H1 (cell line): ENCODE results near the gene FHL5. TPM values are rescaled to one million over a fixed set of nuclear protein-coding genes. Genes with fewer than 3 reads are reported as not detected.

ENCODE experiments used
- polyA plus RNA-seq, 7 experiments: library from polyadenylated mRNA; depleted of rRNA in 3 of 7; stranded (reverse) in 5 of 7; unstranded in 2 of 7; fragments of >200 nt in 5 of 7; fragments of 200-250 nt in 2 of 7; gene quantifications; 1 replicate in 5 of 7; 2 replicates in 1 of 7; 4 replicates in 1 of 7; pipeline versions ENCODE4 v1.2.1 to v1.2.3, GENCODE V29; 2011 to 2013; ENCODE audit warnings: missing spikeins in 2 of 7, mixed read lengths in 2 of 7
- total RNA-seq: library from RNA; stranded (reverse); fragmentation: NEBNext Ultra II Directional; extraction: Animal tissue kit (Norgen Biotek cat#: 25700); gene quantifications from 2 replicates; pipeline ENCODE4 v1.2.1, GENCODE V29; 2021
- TF ChIP-seq, protein P1 (sequence below): fragments of 300-600 bp; sonication (generic); IDR thresholded peaks from 2 replicates; pipeline ENCODE4 v1.7.1; 2012; ENCODE audit warnings: low read length, moderate library complexity, mild to moderate bottlenecking, inconsistent platforms; ENCODE audit not compliant: insufficient replicate concordance

Gene FHL5
- total and polyA plus RNA-seq, 2 of the 8 experiments (the other 6 are each of a cell fraction or from before 2014, with no cell fraction given): not detected

DNA sequence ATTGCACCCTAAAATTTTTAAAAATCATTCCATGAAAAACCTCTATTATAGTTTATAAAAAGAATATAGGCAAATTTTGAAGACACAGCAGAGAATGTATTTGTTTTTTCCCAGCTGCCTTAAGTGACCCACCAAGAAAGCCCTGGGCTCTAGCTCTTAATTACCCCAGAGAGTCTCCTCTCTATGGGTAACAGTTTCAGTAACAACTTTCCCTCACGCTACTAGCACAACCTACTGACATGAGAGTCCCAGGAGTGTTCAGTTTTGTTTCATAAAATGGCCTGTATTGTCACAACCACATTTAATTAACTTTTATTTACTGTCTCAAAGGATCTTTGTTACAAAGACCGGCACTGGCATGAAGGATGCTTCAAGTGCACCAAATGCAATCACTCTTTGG lies 41.5 kb downstream of the FHL5 start (continued):
- TF ChIP-seq, protein P1, sequence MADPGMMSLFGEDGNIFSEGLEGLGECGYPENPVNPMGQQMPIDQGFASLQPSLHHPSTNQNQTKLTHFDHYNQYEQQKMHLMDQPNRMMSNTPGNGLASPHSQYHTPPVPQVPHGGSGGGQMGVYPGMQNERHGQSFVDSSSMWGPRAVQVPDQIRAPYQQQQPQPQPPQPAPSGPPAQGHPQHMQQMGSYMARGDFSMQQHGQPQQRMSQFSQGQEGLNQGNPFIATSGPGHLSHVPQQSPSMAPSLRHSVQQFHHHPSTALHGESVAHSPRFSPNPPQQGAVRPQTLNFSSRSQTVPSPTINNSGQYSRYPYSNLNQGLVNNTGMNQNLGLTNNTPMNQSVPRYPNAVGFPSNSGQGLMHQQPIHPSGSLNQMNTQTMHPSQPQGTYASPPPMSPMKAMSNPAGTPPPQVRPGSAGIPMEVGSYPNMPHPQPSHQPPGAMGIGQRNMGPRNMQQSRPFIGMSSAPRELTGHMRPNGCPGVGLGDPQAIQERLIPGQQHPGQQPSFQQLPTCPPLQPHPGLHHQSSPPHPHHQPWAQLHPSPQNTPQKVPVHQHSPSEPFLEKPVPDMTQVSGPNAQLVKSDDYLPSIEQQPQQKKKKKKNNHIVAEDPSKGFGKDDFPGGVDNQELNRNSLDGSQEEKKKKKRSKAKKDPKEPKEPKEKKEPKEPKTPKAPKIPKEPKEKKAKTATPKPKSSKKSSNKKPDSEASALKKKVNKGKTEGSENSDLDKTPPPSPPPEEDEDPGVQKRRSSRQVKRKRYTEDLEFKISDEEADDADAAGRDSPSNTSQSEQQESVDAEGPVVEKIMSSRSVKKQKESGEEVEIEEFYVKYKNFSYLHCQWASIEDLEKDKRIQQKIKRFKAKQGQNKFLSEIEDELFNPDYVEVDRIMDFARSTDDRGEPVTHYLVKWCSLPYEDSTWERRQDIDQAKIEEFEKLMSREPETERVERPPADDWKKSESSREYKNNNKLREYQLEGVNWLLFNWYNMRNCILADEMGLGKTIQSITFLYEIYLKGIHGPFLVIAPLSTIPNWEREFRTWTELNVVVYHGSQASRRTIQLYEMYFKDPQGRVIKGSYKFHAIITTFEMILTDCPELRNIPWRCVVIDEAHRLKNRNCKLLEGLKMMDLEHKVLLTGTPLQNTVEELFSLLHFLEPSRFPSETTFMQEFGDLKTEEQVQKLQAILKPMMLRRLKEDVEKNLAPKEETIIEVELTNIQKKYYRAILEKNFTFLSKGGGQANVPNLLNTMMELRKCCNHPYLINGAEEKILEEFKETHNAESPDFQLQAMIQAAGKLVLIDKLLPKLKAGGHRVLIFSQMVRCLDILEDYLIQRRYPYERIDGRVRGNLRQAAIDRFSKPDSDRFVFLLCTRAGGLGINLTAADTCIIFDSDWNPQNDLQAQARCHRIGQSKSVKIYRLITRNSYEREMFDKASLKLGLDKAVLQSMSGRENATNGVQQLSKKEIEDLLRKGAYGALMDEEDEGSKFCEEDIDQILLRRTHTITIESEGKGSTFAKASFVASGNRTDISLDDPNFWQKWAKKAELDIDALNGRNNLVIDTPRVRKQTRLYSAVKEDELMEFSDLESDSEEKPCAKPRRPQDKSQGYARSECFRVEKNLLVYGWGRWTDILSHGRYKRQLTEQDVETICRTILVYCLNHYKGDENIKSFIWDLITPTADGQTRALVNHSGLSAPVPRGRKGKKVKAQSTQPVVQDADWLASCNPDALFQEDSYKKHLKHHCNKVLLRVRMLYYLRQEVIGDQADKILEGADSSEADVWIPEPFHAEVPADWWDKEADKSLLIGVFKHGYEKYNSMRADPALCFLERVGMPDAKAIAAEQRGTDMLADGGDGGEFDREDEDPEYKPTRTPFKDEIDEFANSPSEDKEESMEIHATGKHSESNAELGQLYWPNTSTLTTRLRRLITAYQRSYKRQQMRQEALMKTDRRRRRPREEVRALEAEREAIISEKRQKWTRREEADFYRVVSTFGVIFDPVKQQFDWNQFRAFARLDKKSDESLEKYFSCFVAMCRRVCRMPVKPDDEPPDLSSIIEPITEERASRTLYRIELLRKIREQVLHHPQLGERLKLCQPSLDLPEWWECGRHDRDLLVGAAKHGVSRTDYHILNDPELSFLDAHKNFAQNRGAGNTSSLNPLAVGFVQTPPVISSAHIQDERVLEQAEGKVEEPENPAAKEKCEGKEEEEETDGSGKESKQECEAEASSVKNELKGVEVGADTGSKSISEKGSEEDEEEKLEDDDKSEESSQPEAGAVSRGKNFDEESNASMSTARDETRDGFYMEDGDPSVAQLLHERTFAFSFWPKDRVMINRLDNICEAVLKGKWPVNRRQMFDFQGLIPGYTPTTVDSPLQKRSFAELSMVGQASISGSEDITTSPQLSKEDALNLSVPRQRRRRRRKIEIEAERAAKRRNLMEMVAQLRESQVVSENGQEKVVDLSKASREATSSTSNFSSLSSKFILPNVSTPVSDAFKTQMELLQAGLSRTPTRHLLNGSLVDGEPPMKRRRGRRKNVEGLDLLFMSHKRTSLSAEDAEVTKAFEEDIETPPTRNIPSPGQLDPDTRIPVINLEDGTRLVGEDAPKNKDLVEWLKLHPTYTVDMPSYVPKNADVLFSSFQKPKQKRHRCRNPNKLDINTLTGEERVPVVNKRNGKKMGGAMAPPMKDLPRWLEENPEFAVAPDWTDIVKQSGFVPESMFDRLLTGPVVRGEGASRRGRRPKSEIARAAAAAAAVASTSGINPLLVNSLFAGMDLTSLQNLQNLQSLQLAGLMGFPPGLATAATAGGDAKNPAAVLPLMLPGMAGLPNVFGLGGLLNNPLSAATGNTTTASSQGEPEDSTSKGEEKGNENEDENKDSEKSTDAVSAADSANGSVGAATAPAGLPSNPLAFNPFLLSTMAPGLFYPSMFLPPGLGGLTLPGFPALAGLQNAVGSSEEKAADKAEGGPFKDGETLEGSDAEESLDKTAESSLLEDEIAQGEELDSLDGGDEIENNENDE: no peak
